HG02973 (cell line): Measurements from ENCODE around the gene CBX5.
"Not testable (repeated sequence)": the region's sequence is repeated elsewhere in the genome, so short reads cannot be mapped to it uniquely, and the experiment has no call there.

Experiments used
- ATAC-seq: cut with Tn5 transposase; IDR thresholded peaks from one replicate; pipeline ENCODE4 v1.9.1; 2021; ENCODE audit warnings: moderate library complexity; ENCODE audit not compliant: unreplicated experiment

CBX5 gene

GRCh38 chr12:54294953-54295566 is 15.1 kb upstream of the CBX5 start:
- ATAC-seq = no peak

- ATAC-seq = peak; percentile 49
These were observed 14.4 kb upstream of the CBX5 start for GRCh38 chr12:54294152-54294952.

- ATAC-seq = no peak
These were observed 13.0 kb upstream of the CBX5 start for GRCh38 chr12:54292931-54293241.

- ATAC-seq = no peak
These were observed 12.4 kb upstream of the CBX5 start for GRCh38 chr12:54292083-54292930.

GRCh38 chr12:54287261-54288157 is 7.6 kb upstream of the CBX5 start:
- ATAC-seq = no peak

GRCh38 chr12:54286042-54287030 is 6.4 kb upstream of the CBX5 start:
- no peak for ATAC-seq

- no peak for ATAC-seq
These were observed 5.5 kb upstream of the CBX5 start for GRCh38 chr12:54285150-54286041.

- ATAC-seq = not testable (repeated sequence)
These were observed 4.3 kb upstream of the CBX5 start for GRCh38 chr12:54284070-54284780.

GRCh38 chr12:54282949-54283593 is 3.1 kb upstream of the CBX5 start:
- no peak for ATAC-seq

GRCh38 chr12:54281694-54282093 is 1.8 kb upstream of the CBX5 start:
- ATAC-seq = not testable (repeated sequence)

GRCh38 chr12:54281261-54281638 is 1.3 kb upstream of the CBX5 start:
- ATAC-seq = not testable (repeated sequence)

- peak; percentile 81 for ATAC-seq
These were observed 742 bp upstream of the CBX5 start, which contains the start of gene HNRNPA1 for GRCh38 chr12:54280468-54281260. TSS of gene HNRNPA1 (plus strand) at chr12:54280726. CDS start at chr12:54280808, 82 bp downstream.

- no peak for ATAC-seq
These were observed 693 bp downstream of the CBX5 start for GRCh38 chr12:54279227-54279631.

- no peak for ATAC-seq
These were observed 2.1 kb downstream of the CBX5 start for GRCh38 chr12:54277823-54278276.

- ATAC-seq = no peak
These were observed 3.6 kb downstream of the CBX5 start for GRCh38 chr12:54276368-54276767.

GRCh38 chr12:54273981-54274380 is 5.9 kb downstream of the CBX5 start:
- ATAC-seq = no peak
